MCF 10A (cell line): ENCODE results near the gene TNFRSF19. TPM values are rescaled to one million over a fixed set of nuclear protein-coding genes. Genes with fewer than 3 reads are reported as not detected.

Source experiments
- BruUV-seq: library from RNA; stranded (reverse); fragments of 400-500 nt; replicated peaks from 2 replicates; lab custom pipeline; 2021; lab: Mats Ljungman, UMichigan
- CTCF ChIA-PET: fragments of 300-600 bp; sonication (Branson Sonifier 250); formaldehyde crosslinking; extraction: SDS; loops from one replicate; lab custom pipeline; 2021; ENCODE audit warnings: antibody characterized with exemption, inconsistent platforms; lab: Yijun Ruan, JAX
- POLR2A ChIA-PET: fragments of 300-600, 350-650 bp; sonication (Branson Sonifier 250); formaldehyde crosslinking; extraction: SDS; loops from one replicate; lab custom pipeline; 2020; ENCODE audit warnings: antibody characterized with exemption, inconsistent platforms; lab: Yijun Ruan, JAX
- DNase-seq: peaks from one replicate; pipeline ENCODE4 v3.0.0-alpha.2; 2018; ENCODE audit not compliant: unreplicated experiment
- H3K27ac Mint-ChIP-seq: one replicate; pipeline ENCODE4 v1.8.0; 2022; ENCODE audit warnings: mild to moderate bottlenecking, low read depth, mixed read lengths; ENCODE audit not compliant: unreplicated experiment
- H3K27me3 Mint-ChIP-seq: one replicate; pipeline ENCODE4 v1.8.0; 2022; ENCODE audit warnings: mixed read lengths; ENCODE audit not compliant: insufficient read depth, unreplicated experiment
- H3K36me3 Mint-ChIP-seq: one replicate; pipeline ENCODE4 v1.8.0; 2022; ENCODE audit warnings: mild to moderate bottlenecking, moderate library complexity, mixed read lengths; ENCODE audit not compliant: insufficient read depth, unreplicated experiment
- H3K4me1 Mint-ChIP-seq: one replicate; pipeline ENCODE4 v1.8.0; 2022; ENCODE audit warnings: mixed read lengths; ENCODE audit not compliant: insufficient read depth, unreplicated experiment
- H3K4me3 Mint-ChIP-seq: one replicate; pipeline ENCODE4 v1.8.0; 2022; ENCODE audit warnings: mild to moderate bottlenecking, moderate library complexity, mixed read lengths; ENCODE audit not compliant: unreplicated experiment
- H3K9me3 Mint-ChIP-seq: one replicate; pipeline ENCODE4 v1.8.0; 2022; ENCODE audit warnings: mixed read lengths; ENCODE audit not compliant: unreplicated experiment
- intact Hi-C: fragments of 100-400 bp; cut with micrococcal nuclease; formaldehyde crosslinking; loops from 2 replicates; pipeline ENCODE4 v1.14.1; 2022
- total RNA-seq: library from RNA; stranded (reverse); gene quantifications from 2 replicates; pipeline ENCODE4 v1.2.3, GENCODE V29; 2022
- TF ChIP-seq, protein P1 (sequence below): fragments of 200-600 bp; IDR thresholded peaks from one replicate; pipeline ENCODE4 v1.8.0; 2022; ENCODE audit warnings: antibody characterized with exemption, mild to moderate bottlenecking; ENCODE audit not compliant: unreplicated experiment

The TNFRSF19 gene
- total RNA-seq, 1 experiment from 2014 or later = not detected

DNA sequence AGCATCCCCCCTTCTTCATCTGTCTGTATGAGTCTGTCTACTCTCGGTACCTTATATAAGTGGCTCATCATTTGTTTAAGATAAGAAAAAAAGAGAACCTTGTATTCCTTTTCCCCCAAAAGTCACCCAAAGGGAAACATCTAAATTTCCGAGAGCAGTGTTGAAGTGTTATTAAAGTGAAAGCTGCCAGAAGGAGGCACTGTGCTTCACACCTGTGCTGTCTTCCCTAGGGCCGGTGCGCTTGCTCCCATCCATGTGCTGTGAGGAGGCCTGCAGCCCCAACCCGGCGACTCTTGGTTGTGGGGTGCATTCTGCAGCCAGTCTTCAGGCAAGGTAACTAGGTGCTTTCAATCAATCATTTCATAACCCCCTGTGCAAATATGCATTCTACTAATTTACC lies 97.5 kb downstream of the TNFRSF19 start:
- intact Hi-C loops = no loop called here
- H3K4me3 Mint-ChIP-seq = no peak overlapping the region
- BruUV-seq = no TSS peak
- DNase-seq = no peak
- TF ChIP-seq, protein P1, sequence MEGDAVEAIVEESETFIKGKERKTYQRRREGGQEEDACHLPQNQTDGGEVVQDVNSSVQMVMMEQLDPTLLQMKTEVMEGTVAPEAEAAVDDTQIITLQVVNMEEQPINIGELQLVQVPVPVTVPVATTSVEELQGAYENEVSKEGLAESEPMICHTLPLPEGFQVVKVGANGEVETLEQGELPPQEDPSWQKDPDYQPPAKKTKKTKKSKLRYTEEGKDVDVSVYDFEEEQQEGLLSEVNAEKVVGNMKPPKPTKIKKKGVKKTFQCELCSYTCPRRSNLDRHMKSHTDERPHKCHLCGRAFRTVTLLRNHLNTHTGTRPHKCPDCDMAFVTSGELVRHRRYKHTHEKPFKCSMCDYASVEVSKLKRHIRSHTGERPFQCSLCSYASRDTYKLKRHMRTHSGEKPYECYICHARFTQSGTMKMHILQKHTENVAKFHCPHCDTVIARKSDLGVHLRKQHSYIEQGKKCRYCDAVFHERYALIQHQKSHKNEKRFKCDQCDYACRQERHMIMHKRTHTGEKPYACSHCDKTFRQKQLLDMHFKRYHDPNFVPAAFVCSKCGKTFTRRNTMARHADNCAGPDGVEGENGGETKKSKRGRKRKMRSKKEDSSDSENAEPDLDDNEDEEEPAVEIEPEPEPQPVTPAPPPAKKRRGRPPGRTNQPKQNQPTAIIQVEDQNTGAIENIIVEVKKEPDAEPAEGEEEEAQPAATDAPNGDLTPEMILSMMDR = peak; percentile 7
- peaks cover 4% of the 10 kb centered on the region for H3K36me3 Mint-ChIP-seq
- ChIA-PET POLR2A (no interaction called here), CTCF (interaction anchor here (0.7 kb wide), 1 partner anchor 1015 kb away, joined by 3 read pairs; no protein-coding TSS in a partner anchor)
- no peaks in the 10 kb centered on the region for H3K4me1 Mint-ChIP-seq
- H3K27ac Mint-ChIP-seq = no peak overlapping the region
- H3K27me3 Mint-ChIP-seq = no peaks in the 10 kb centered on the region
- H3K9me3 Mint-ChIP-seq = no peaks in the 10 kb centered on the region

GRCh38 chr13:23668562-23668961 lies 98.3 kb downstream of the TNFRSF19 start:
- TF ChIP-seq, protein P1 = no peak
- Mint-ChIP-seq H3K27ac (no peak overlapping the region), H3K27me3 (no peaks in the 10 kb centered on the region), H3K4me1 (no peaks in the 10 kb centered on the region), H3K36me3 (peaks cover 4% of the 10 kb centered on the region), H3K9me3 (no peaks in the 10 kb centered on the region), H3K4me3 (no peak overlapping the region)
- ChIA-PET CTCF (no interaction called here), POLR2A (no interaction called here)
- intact Hi-C loops = no loop called here
- no peak for DNase-seq
- BruUV-seq = no TSS peak

DNA sequence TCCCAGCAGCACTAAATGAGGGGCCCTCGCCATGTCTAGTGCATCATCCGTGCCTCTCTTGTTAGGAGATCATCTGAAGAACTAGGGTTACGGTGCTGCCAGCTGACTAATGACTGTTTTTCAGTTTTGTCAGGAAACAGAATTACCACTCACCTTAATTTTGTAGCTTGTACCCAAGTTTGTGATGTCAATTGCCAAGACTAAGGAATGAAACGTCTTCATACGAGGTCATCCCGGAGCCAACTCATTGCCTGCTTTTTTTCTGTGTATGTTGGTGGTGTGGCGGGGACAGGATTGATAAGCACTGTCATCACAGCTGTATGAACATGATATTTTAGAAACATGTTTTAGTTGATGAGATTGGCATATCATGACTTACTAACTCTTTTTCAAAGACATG lies 100.6 kb downstream of the TNFRSF19 start:
- Mint-ChIP-seq H3K4me1 (peaks cover 11% of the 10 kb centered on the region), H3K36me3 (no peaks in the 10 kb centered on the region), H3K27me3 (no peaks in the 10 kb centered on the region), H3K9me3 (no peaks in the 10 kb centered on the region), H3K4me3 (no peak overlapping the region), H3K27ac (no peak overlapping the region)
- no peak for DNase-seq
- intact Hi-C loops = no loop called here
- ChIA-PET POLR2A (interaction anchor here (0.7 kb wide), 1 partner anchor 10 kb away, joined by 3 read pairs; no protein-coding TSS in a partner anchor), CTCF (interaction anchor here (1.0 kb wide), 1 partner anchor 61 kb away, joined by 3 read pairs; no protein-coding TSS in a partner anchor)
- BruUV-seq = no TSS peak
- TF ChIP-seq, protein P1 = no peak

- ChIA-PET POLR2A (interaction anchor here (0.7 kb wide), 1 partner anchor 193 kb away, joined by 3 read pairs; no protein-coding TSS in a partner anchor), CTCF (interaction anchor here (1.0 kb wide), 1 partner anchor 62 kb away, joined by 3 read pairs; no protein-coding TSS in a partner anchor)
- no peak for DNase-seq
- intact Hi-C loops = no loop called here
- Mint-ChIP-seq H3K4me1 (peaks cover 11% of the 10 kb centered on the region), H3K4me3 (no peak overlapping the region), H3K27ac (no peak overlapping the region), H3K9me3 (no peaks in the 10 kb centered on the region), H3K36me3 (no peaks in the 10 kb centered on the region), H3K27me3 (no peaks in the 10 kb centered on the region)
- BruUV-seq = no TSS peak
- TF ChIP-seq, protein P1 = no peak
These were observed 101.2 kb downstream of the TNFRSF19 start for GRCh38 chr13:23671377-23671776.
